Measurements from ENCODE around the gene FAM222A. TPM values are rescaled to one million over a fixed set of nuclear protein-coding genes. Genes with fewer than 3 reads are reported as not detected.

FAM222A gene
- polyA plus RNA-seq, 4 donors = 1.6 to 7.5 (median 4.7) TPM

DNA sequence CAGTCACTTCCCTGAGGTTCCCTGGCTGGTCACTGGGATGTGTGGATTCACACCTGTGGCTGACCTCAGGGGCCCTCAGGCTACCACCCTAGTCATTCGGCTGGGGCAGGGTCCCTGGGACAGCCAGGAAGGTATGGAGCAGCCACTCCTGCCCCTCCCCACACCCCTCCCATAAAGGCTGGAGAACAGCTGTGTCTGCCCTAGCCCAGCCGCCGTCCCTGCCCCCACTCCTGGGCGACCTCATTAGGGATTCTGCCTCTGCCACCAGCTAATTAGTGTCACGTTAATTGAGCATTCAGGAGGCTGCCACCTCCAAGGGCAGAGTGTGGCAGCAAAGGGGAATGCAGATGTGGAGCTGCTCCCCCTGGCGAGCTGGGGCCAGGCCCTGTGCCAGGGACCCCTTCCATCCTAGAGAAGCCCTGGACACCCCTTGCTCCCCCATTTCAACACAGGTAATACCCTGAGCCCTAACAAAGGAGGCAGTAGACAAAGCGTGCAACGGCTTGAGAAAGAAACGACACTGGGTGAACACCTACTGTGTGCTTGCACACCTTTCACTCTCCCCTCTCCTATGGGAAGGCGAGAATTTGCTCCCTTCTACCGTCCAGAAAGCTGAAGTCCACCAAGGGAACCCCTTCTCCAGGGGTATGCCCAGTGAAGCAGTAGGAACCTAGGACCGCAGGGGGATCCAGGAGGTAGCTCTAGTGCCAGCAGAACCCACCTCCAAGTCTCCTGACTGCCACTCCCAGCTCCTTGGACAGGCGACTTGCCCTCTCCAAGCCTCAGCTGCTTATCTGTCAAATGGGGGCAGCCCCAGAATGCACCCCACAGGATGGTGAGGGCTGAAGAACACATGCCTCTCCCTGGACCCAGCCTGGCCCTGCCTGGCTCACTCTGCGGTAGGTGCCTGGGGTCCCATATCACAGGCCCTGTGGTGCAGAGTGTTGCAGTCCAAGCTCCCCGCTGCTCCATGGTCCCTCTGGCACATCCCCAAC is 45.1 kb downstream of the FAM222A start:
- Histone ChIP-seq H3K36me3 (ENCODE audit: control insufficient read depth in 3 of 3, insufficient read depth in 2 of 3, low read depth in 1 of 3, low read length in 3 of 3) (peaks cover 0 to 19% (median 0%) of the 10 kb centered on the region in 3 donors), H3K27ac (ENCODE audit: low read depth in 1 of 3, low read length in 2 of 3) (no peak overlapping the region), H3K27me3 (ENCODE audit: control insufficient read depth in 3 of 3, insufficient read depth in 3 of 3, low read length in 3 of 3) (no peaks in the 10 kb centered on the region), H3K4me1 (ENCODE audit: control insufficient read depth in 3 of 3, insufficient read depth in 2 of 3, low read depth in 1 of 3, low read length in 2 of 3) (no peaks in the 10 kb centered on the region), H3K4me3 (ENCODE audit: low read depth in 1 of 3, low read length in 3 of 3) (no peak overlapping the region), H3K9me3 (ENCODE audit: control insufficient read depth in 2 of 2, insufficient read depth in 1 of 2, low read depth in 1 of 2, low read length in 1 of 2) (peaks cover 0 to 9% of the 10 kb centered on the region in 2 donors)
- 74 to 78% (median 74%) methylated on average over 15 of the region's 15 CpGs for WGBS, 3 donors
- DNase-seq = no peak
- FAIRE-seq = no peak

DNA sequence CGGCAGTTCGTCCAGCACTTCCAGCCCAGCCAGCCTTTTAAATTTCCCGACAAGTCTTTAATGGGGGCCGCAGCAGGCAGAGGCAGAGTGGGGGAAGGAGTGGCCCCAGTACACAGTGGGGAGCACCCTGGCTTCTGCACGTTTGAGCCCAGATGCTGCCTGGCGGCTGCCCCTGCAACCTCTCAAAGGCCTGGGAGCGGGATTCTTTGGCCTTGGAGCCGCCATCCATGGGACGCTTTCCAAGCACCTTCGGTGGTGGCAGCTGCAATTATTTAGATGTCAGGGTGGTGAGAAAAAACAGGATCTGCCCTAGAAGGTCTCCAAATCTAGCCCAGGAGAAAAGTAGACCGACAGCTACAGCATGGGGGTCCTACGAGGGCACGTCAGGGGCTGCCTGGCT is 46.0 kb downstream of the FAM222A start:
- Histone ChIP-seq H3K27me3 (ENCODE audit: control insufficient read depth in 3 of 3, insufficient read depth in 3 of 3, low read length in 3 of 3) (no peaks in the 10 kb centered on the region), H3K27ac (ENCODE audit: low read depth in 1 of 3, low read length in 2 of 3) (no peak overlapping the region), H3K4me3 (ENCODE audit: low read depth in 1 of 3, low read length in 3 of 3) (no peak overlapping the region), H3K4me1 (ENCODE audit: control insufficient read depth in 3 of 3, insufficient read depth in 2 of 3, low read depth in 1 of 3, low read length in 2 of 3) (no peaks in the 10 kb centered on the region), H3K36me3 (ENCODE audit: control insufficient read depth in 3 of 3, insufficient read depth in 2 of 3, low read depth in 1 of 3, low read length in 3 of 3) (peaks cover 0 to 19% (median 0%) of the 10 kb centered on the region in 3 donors), H3K9me3 (ENCODE audit: control insufficient read depth in 2 of 2, insufficient read depth in 1 of 2, low read depth in 1 of 2, low read length in 1 of 2) (peaks cover 0 to 9% of the 10 kb centered on the region in 2 donors)
- FAIRE-seq (no peak), DNase-seq (no peak)
- 78 to 80% (median 79%) methylated on average over 13 of the region's 13 CpGs for WGBS, 3 donors

DNA sequence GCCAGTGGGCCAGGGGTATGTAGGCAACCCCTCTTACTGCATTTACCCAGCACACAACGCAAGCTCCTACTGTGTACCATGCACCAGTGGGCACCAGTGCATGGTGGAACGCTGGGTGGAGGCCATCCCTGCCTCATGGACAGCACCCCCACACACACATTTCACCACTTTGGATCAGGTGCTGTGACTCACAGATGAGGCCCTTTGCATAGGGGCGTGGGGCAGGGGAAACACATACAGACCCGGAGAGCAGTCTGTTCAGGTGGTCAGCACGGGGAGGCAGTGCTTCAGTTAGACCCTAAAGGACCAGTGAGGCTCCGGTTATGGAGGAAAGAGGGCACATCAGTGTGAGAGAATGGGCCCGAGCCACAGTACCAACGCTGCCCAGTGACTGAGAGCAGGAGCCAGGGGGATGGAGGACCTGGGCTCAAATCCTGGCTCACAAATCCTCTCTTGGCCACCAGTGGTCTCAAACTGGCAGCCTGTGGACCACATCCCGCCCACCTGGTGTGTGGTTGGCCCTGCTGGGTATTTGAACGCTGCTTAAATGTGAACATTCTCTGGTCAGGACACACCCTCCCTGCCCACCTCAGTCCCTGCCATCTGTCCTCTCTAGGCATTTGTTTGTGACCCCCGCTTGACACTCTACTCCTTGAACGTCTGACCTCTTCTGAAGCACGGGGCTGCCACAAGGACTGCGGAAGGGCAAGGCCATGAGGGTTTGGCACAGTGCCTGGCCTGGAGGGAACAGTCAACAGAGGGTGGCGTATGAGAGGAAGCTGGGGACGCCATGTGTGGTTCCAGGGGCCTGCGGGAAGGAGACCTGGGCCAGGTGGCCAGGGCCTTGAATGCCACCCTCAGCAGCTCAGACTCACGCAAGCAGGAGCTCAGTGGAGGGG is 46.7 kb downstream of the FAM222A start:
- Histone ChIP-seq H3K9me3 (ENCODE audit: control insufficient read depth in 2 of 2, insufficient read depth in 1 of 2, low read depth in 1 of 2, low read length in 1 of 2) (peaks cover 0 to 9% of the 10 kb centered on the region in 2 donors), H3K4me1 (ENCODE audit: control insufficient read depth in 3 of 3, insufficient read depth in 2 of 3, low read depth in 1 of 3, low read length in 2 of 3) (no peaks in the 10 kb centered on the region), H3K27ac (ENCODE audit: low read depth in 1 of 3, low read length in 2 of 3) (no peak overlapping the region), H3K36me3 (ENCODE audit: control insufficient read depth in 3 of 3, insufficient read depth in 2 of 3, low read depth in 1 of 3, low read length in 3 of 3) (peaks cover 0 to 19% (median 0%) of the 10 kb centered on the region in 3 donors), H3K27me3 (ENCODE audit: control insufficient read depth in 3 of 3, insufficient read depth in 3 of 3, low read length in 3 of 3) (no peaks in the 10 kb centered on the region), H3K4me3 (ENCODE audit: low read depth in 1 of 3, low read length in 3 of 3) (no peak overlapping the region)
- 63 to 74% (median 67%) methylated on average over 18 of the region's 18 CpGs for WGBS, 3 donors
- FAIRE-seq (no peak), DNase-seq (peak in 1 of 2 donors; percentile 52)

DNA sequence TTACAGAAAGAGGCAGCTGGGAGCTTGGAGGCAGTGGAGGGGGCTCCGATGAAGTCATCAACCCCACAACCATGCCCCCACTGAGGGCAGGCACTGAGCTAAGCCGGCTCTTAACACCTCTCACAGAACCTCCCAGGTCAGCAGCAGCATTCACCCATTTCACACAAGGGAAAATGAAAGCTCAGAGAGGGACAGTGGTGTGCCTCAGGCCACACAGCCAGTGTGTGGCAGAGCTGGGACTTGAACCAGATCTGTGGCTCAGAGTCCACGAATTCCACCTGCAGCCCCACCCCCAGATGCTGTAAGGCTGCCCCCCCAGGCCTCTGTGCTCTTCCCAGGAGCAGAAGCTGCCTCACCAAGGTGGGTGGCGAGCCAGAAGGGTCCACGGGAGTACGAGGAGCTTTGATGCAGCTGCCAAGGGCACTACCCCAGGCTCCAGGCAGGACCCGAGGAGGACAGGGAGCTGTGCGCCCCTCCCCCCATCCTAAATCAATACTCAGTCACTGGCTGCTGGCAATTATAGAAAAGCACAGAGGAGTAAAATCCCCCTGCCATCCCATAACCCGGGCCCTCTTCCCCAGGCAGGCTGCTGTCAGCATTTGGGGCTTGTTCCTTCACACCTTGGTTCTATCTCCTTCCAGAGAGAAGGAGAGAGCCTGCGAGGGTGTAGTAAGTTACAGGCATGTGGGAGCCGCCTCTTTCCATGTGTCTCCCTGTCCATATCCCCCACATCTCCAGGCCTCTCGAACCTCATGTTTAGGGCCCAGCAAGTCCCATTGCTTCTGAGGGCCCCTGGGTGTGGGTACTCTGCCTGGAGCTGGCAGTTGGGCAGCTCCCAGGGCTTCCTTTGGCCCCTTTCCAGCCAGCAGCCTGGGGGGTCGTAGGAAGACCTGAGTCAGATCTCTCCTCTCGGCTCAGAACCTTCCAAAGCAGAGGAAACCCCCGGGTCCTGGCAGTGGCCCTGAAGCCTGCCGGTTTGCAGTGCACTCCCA is 47.6 kb downstream of the FAM222A start:
- H3K27me3 ChIP-seq (ENCODE audit: control insufficient read depth in 3 of 3, insufficient read depth in 3 of 3, low read length in 3 of 3) = no peaks in the 10 kb centered on the region
- no peak overlapping the region for H3K4me3 ChIP-seq (ENCODE audit: low read depth in 1 of 3, low read length in 3 of 3)
- H3K36me3 ChIP-seq (ENCODE audit: control insufficient read depth in 3 of 3, insufficient read depth in 2 of 3, low read depth in 1 of 3, low read length in 3 of 3) = peaks cover 0 to 23% (median 0%) of the 10 kb centered on the region in 3 donors
- DNase-seq (no peak), FAIRE-seq (no peak)
- peaks cover 0 to 9% of the 10 kb centered on the region in 2 donors for H3K9me3 ChIP-seq (ENCODE audit: control insufficient read depth in 2 of 2, insufficient read depth in 1 of 2, low read depth in 1 of 2, low read length in 1 of 2)
- H3K4me1 ChIP-seq (ENCODE audit: control insufficient read depth in 3 of 3, insufficient read depth in 2 of 3, low read depth in 1 of 3, low read length in 2 of 3) = no peaks in the 10 kb centered on the region
- WGBS, 3 donors = 76 to 82% (median 80%) methylated on average over 14 to 16 of the region's 16 CpGs
- no peak overlapping the region for H3K27ac ChIP-seq (ENCODE audit: low read depth in 1 of 3, low read length in 2 of 3)

DNA sequence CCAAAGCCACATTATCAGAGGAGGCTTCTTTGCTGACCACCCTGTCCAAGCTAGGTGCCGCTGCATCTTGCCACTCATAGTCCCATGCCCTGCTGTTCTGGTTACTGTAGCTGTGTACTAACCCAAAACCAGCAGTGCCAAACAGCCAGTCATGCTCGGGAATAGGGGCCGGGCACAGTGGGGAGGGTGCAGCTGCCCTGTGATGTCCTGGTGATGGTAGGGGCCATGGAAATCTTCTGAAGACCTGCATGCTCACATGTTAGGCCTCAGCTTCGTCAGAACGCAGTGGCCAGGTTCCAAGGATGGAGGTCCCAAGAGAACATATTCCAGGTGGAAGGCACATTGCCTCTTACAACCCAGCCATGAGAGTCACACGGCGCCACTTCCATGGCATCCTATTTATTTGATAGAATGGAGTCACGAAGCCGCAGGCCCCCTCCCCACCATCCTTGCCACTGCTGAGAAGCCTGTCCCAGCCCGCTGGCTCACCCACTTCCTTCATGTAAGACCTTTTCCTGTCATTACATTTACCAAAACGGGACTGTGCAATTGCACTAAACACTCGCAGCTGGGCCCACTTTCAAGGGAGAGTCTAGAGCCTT is 48.5 kb downstream of the FAM222A start:
- H3K27me3 ChIP-seq (ENCODE audit: control insufficient read depth in 3 of 3, insufficient read depth in 3 of 3, low read length in 3 of 3) = no peaks in the 10 kb centered on the region

DNA sequence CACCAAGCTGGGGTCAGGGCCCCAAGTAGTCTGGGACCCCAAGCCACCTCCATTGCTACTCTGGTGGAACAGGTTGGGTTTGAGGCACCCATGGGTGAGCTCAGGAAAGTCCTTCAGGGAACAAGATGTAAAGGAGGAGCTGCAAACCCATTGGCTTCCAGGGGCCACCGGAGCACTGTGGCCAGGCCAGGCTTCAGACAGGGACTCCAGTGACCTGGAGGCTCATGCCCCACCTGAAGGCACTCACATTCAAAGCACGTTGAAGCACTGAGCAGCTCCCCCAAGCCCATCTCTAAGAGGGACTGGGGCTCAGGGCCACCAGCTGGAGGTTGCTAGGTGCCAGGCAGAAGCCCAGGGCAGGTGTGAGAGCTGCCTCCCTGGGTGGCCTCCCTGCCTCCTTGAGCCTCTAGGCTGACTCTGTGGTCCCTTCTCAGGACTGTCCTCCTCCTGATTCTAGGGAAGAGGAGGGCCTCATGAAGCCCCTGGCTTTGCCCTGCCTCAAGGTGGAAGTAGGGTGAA is 49.1 kb downstream of the FAM222A start:
- Histone ChIP-seq H3K4me1 (ENCODE audit: control insufficient read depth in 3 of 3, insufficient read depth in 2 of 3, low read depth in 1 of 3, low read length in 2 of 3) (no peaks in the 10 kb centered on the region), H3K4me3 (ENCODE audit: low read depth in 1 of 3, low read length in 3 of 3) (no peak overlapping the region), H3K27me3 (ENCODE audit: control insufficient read depth in 3 of 3, insufficient read depth in 3 of 3, low read length in 3 of 3) (no peaks in the 10 kb centered on the region), H3K27ac (ENCODE audit: low read depth in 1 of 3, low read length in 2 of 3) (peak overlapping the region in 2 of 3 donors; percentile 22 to 34), H3K9me3 (ENCODE audit: control insufficient read depth in 2 of 2, insufficient read depth in 1 of 2, low read depth in 1 of 2, low read length in 1 of 2) (peaks cover 0 to 9% of the 10 kb centered on the region in 2 donors), H3K36me3 (ENCODE audit: control insufficient read depth in 3 of 3, insufficient read depth in 2 of 3, low read depth in 1 of 3, low read length in 3 of 3) (peaks cover 0 to 23% (median 0%) of the 10 kb centered on the region in 3 donors)
- no peak for FAIRE-seq
- no peak for DNase-seq
- 69 to 83% (median 69%) methylated on average over 1 to 2 of the region's 2 CpGs for WGBS, 3 donors

More for the DNA sequence above, 48.5 kb downstream of the FAM222A start:
- FAIRE-seq (no peak), DNase-seq (no peak)
- no peak overlapping the region for H3K27ac ChIP-seq (ENCODE audit: low read depth in 1 of 3, low read length in 2 of 3)
- WGBS, 3 donors = 88 to 94% (median 91%) methylated on average over 12 of the region's 12 CpGs
- no peak overlapping the region for H3K4me3 ChIP-seq (ENCODE audit: low read depth in 1 of 3, low read length in 3 of 3)
- H3K9me3 ChIP-seq (ENCODE audit: control insufficient read depth in 2 of 2, insufficient read depth in 1 of 2, low read depth in 1 of 2, low read length in 1 of 2) = peaks cover 0 to 9% of the 10 kb centered on the region in 2 donors
- no peaks in the 10 kb centered on the region for H3K4me1 ChIP-seq (ENCODE audit: control insufficient read depth in 3 of 3, insufficient read depth in 2 of 3, low read depth in 1 of 3, low read length in 2 of 3)
- peaks cover 0 to 23% (median 0%) of the 10 kb centered on the region in 3 donors for H3K36me3 ChIP-seq (ENCODE audit: control insufficient read depth in 3 of 3, insufficient read depth in 2 of 3, low read depth in 1 of 3, low read length in 3 of 3)

DNA sequence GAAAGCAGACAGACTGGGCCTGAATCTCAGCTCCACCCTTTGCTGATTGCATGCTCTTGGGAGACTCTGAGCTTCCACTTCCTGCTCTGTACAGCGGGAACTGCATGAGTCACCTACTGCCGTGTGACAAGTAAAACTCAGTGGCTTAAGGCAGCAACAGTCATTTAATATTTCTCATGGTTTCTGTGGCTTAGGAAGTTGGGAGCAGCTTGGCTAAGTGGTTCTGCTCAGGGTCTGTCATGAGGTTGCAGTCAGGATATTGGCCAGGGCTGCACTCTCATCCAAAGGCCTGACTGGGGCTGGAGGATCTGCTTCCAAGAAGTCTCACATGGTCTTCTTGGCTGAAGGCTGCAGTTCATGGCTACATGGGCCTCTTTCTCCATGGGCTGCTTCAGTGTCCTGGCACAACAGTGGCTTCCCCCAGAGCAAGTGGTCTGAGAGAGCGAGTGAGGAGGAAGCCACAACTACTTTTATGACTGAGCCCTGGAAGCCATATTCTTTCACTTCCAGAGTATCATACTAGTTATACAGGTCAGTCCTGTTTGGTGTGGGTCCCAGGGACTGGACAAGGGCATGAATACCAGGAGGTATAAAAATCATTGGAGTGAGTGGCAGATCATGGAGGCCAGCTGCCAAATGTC is 49.7 kb downstream of the FAM222A start:
- Histone ChIP-seq H3K27me3 (ENCODE audit: control insufficient read depth in 3 of 3, insufficient read depth in 3 of 3, low read length in 3 of 3) (no peaks in the 10 kb centered on the region), H3K36me3 (ENCODE audit: control insufficient read depth in 3 of 3, insufficient read depth in 2 of 3, low read depth in 1 of 3, low read length in 3 of 3) (peaks cover 0 to 27% (median 0%) of the 10 kb centered on the region in 3 donors), H3K27ac (ENCODE audit: low read depth in 1 of 3, low read length in 2 of 3) (peak overlapping the region in 2 of 3 donors; percentile 22 to 34), H3K9me3 (ENCODE audit: control insufficient read depth in 2 of 2, insufficient read depth in 1 of 2, low read depth in 1 of 2, low read length in 1 of 2) (peaks cover 0 to 9% of the 10 kb centered on the region in 2 donors), H3K4me1 (ENCODE audit: control insufficient read depth in 3 of 3, insufficient read depth in 2 of 3, low read depth in 1 of 3, low read length in 2 of 3) (no peaks in the 10 kb centered on the region), H3K4me3 (ENCODE audit: low read depth in 1 of 3, low read length in 3 of 3) (no peak overlapping the region)
- WGBS, 3 donors = 30 to 51% (median 46%) methylated on average over 3 of the region's 3 CpGs
- peak in 1 of 2 donors; percentile 84 for DNase-seq
- no peak for FAIRE-seq

Data from small intestine (tissue), 7 donors.